IPS-NIHi7 (cell line): ENCODE results near the gene DEFB131A.
A peak's percentile ranks its signal among the peaks of the same experiment; 100 is the strongest.
"Not testable (repeated sequence)": the region's sequence is repeated elsewhere in the genome, so short reads cannot be mapped to it uniquely, and the experiment has no call there.

ENCODE experiments used
- DNase-seq: peaks from one replicate; pipeline ENCODE4 v3.0.0; 2012; ENCODE audit warnings: mixed read lengths; ENCODE audit errors: extremely low spot score

DEFB131A gene

DNA sequence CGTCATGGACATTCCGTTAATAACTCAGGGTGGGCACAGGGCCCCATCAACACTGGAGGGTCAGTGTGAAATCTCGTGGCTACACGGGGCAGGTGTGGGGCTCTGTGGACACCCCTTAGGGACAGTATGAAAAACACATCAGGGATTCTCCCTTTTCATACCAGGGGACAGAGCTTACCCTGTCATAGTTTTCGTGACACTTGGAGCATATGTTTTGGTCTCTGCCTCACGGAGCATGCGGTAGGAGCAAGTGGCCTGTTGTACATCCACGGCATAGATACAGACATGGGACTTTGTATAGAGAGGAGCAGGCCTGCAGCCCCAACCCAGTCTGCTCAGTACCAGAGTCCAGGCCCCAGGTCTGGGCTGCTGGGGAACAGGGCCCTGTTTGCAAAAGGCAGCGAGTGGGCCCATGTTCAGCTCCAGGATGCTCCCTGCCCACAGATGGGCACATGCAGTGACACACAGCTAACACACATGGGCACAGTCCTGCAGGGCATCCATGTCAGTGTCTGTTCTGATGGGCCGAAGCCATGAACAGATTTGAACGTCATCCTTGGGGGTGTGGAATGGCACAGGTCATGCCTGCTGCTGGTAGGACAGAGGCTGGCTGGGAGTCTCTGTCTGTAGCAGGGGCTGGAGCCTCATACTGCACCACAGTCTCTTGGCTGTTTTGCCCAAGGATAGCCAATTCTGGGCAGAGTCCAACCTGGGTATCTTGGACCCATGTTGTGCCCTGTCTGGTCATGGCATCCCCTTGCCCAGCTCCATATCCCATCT is 50.2 kb downstream of the DEFB131A start:
- not testable (repeated sequence) for DNase-seq

DNA sequence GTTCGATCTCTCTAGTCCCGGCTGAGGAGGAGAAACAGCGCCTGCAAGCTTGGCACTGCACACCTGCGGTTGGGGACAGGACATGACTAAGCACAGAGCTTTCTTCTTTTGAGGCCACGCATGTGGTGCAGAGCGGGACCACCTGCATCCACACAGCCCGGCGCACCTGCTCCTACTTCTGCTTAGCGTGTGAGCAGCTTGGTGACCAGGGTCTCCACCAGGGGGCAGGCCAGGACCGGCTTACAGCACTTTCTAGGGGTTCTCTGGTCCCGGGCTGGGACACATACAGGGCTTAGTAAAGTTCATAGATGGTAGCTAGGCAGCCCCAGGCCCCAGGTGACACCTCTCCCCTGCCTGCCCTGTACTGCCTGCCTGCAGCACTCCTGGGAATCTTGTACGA is 51.2 kb downstream of the DEFB131A start:
- peak; percentile 66 for DNase-seq

DNA sequence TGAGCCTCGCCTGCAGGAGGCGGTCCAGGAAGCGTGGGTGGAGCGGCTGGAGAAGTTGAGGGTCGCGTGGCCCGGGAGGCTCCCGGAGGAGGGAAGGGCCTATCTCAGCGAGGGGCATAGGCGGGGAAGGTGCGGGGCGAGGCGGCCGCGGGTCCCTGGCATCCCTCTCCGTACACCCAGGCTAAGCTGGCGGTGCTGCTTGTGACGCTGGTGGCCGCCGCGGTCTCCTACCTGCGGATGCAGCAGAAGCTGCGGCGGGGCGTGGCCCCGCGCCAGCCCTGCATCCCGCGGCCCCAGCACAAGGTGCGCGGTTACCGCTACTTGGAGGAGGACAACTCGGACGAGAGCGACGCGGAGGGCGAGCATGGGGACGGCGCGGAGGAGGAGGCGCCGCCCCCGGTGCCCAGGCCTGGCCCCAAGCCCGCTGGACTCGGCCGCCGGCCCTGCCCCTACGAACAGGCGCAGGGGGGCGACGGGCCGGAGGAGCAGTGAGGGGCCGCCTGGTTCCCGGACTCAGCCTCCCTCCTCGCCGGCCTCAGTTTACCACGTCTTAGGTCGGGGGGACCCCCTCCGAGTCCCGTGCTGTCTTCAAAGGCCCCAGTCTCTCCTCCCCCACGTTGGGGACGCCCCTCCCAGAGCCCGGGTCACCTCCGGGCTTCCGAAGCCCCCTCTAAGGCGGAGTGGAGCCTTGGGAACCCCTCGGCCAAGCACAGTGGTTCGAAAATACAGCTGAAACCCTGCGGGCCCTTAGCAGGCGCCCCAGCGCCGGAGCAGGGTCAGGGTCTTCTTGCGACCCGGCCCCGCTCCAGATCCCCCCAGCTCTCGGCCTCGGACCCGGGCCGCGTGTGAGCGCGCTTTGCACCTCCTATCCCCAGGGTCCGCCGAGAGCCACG is 53.6 kb downstream of the DEFB131A start:
- not testable (repeated sequence) for DNase-seq

GRCh38 chr4:9498468-9499040 is 54.3 kb downstream of the DEFB131A start:
- peak; percentile 65 for DNase-seq

DNA sequence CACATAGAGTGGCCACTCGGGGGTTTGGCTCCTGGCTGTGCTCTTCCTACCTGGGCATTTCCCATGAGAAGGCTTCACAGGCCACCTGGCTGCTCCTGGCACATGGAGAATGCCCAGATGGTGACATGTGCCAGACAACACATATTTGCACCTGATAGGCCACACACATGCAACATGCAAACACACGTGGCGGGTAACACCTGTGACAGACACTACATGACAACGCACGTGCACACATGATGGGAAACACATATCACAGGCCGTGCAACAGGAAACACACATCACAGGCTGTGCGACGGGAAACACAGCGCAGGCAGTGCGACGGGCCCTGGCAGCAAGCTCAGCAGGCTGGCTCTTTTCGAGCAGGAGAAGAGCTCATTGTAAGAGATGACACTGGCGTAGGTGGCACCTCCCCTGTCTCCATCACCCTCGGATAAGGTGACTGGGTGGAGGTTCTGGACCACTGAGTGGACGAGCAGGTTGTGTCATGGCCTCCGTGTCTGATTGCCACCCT is 55.8 kb downstream of the DEFB131A start:
- DNase-seq, result not testable (repeated sequence)
